ENCODE data around the gene GOLGA2.

The GOLGA2 gene

GRCh38 chr9:128304136-128304970, 28.5 kb upstream of the GOLGA2 start:
- DNase-seq (ENCODE audit: low read depth, low spot score) = no peak
- H3K4me3 ChIP-seq (ENCODE audit: insufficient read length, low read depth) = no peak overlapping the region
- no peak overlapping the region for H3K9ac ChIP-seq (ENCODE audit: insufficient read length, low read depth)
- no peaks in the 10 kb centered on the region for H3K9me3 ChIP-seq (ENCODE audit: insufficient read depth, low read length)
- TF ChIP-seq YY1 (IDR thresholded peaks at IDR 0.05; ENCODE audit: insufficient read depth, insufficient read length) (no peak), SUZ12 (IDR thresholded peaks at IDR 0.05; ENCODE audit: extremely low read depth, insufficient read depth, insufficient read length) (no peak), ZNF274 (IDR thresholded peaks at IDR 0.05; ENCODE audit: low read depth, low read length) (no peak)
- H3K4me1 ChIP-seq (ENCODE audit: insufficient read depth, insufficient read length) = peaks cover 8% of the 10 kb centered on the region
- H3K27me3 ChIP-seq (ENCODE audit: insufficient read depth, insufficient read length) = no peaks in the 10 kb centered on the region
- H3K36me3 ChIP-seq (ENCODE audit: insufficient read depth, insufficient read length, low read length) = peaks cover 20% of the 10 kb centered on the region

- TF ChIP-seq YY1 (IDR thresholded peaks at IDR 0.05; ENCODE audit: insufficient read depth, insufficient read length) = no peak
- TF ChIP-seq SUZ12 (IDR thresholded peaks at IDR 0.05; ENCODE audit: extremely low read depth, insufficient read depth, insufficient read length) = no peak
- no peak for TF ChIP-seq ZNF274 (IDR thresholded peaks at IDR 0.05; ENCODE audit: low read depth, low read length)
- Histone ChIP-seq H3K36me3 (ENCODE audit: insufficient read depth, insufficient read length, low read length) (no peaks in the 10 kb centered on the region), H3K4me1 (ENCODE audit: insufficient read depth, insufficient read length) (peaks cover 4% of the 10 kb centered on the region), H3K9me3 (ENCODE audit: insufficient read depth, low read length) (no peaks in the 10 kb centered on the region), H3K9ac (ENCODE audit: insufficient read length, low read depth) (no peak overlapping the region), H3K27me3 (ENCODE audit: insufficient read depth, insufficient read length) (no peaks in the 10 kb centered on the region), H3K4me3 (ENCODE audit: insufficient read length, low read depth) (no peak overlapping the region)
- no peak for DNase-seq (ENCODE audit: low read depth, low spot score)
Measured at GRCh38 chr9:128298535-128299482, 23.0 kb upstream of the GOLGA2 start.

- H3K4me1 ChIP-seq (ENCODE audit: insufficient read depth, insufficient read length) = peaks cover 4% of the 10 kb centered on the region
- H3K36me3 ChIP-seq (ENCODE audit: insufficient read depth, insufficient read length, low read length) = no peaks in the 10 kb centered on the region
- no peak for DNase-seq (ENCODE audit: low read depth, low spot score)
Measured at GRCh38 chr9:128297221-128297773, 21.5 kb upstream of the GOLGA2 start.

GRCh38 chr9:128296340-128297220, 20.8 kb upstream of the GOLGA2 start:
- Histone ChIP-seq H3K4me3 (ENCODE audit: insufficient read length, low read depth) (no peak overlapping the region), H3K9me3 (ENCODE audit: insufficient read depth, low read length) (no peaks in the 10 kb centered on the region), H3K36me3 (ENCODE audit: insufficient read depth, insufficient read length, low read length) (no peaks in the 10 kb centered on the region), H3K9ac (ENCODE audit: insufficient read length, low read depth) (peak overlapping the region; percentile 9), H3K4me1 (ENCODE audit: insufficient read depth, insufficient read length) (peaks cover 4% of the 10 kb centered on the region), H3K27me3 (ENCODE audit: insufficient read depth, insufficient read length) (no peaks in the 10 kb centered on the region)
- TF ChIP-seq ZNF274 (IDR thresholded peaks at IDR 0.05; ENCODE audit: low read depth, low read length) (no peak), YY1 (IDR thresholded peaks at IDR 0.05; ENCODE audit: insufficient read depth, insufficient read length) (no peak), SUZ12 (IDR thresholded peaks at IDR 0.05; ENCODE audit: extremely low read depth, insufficient read depth, insufficient read length) (no peak)
- DNase-seq (ENCODE audit: low read depth, low spot score) = no peak

More at GRCh38 chr9:128297221-128297773, 21.5 kb upstream of the GOLGA2 start:
- Histone ChIP-seq H3K4me3 (ENCODE audit: insufficient read length, low read depth) (no peak overlapping the region), H3K9me3 (ENCODE audit: insufficient read depth, low read length) (no peaks in the 10 kb centered on the region), H3K9ac (ENCODE audit: insufficient read length, low read depth) (no peak overlapping the region), H3K27me3 (ENCODE audit: insufficient read depth, insufficient read length) (no peaks in the 10 kb centered on the region)
- TF ChIP-seq SUZ12 (IDR thresholded peaks at IDR 0.05; ENCODE audit: extremely low read depth, insufficient read depth, insufficient read length) (no peak), YY1 (IDR thresholded peaks at IDR 0.05; ENCODE audit: insufficient read depth, insufficient read length) (no peak), ZNF274 (IDR thresholded peaks at IDR 0.05; ENCODE audit: low read depth, low read length) (no peak)

- H3K27me3 ChIP-seq (ENCODE audit: insufficient read depth, insufficient read length) = no peaks in the 10 kb centered on the region
- H3K4me3 ChIP-seq (ENCODE audit: insufficient read length, low read depth) = no peak overlapping the region
- peaks cover 4% of the 10 kb centered on the region for H3K4me1 ChIP-seq (ENCODE audit: insufficient read depth, insufficient read length)
- no peak overlapping the region for H3K9ac ChIP-seq (ENCODE audit: insufficient read length, low read depth)
- no peak for DNase-seq (ENCODE audit: low read depth, low spot score)
- peaks cover under 1% of the 10 kb centered on the region for H3K36me3 ChIP-seq (ENCODE audit: insufficient read depth, insufficient read length, low read length)
- no peaks in the 10 kb centered on the region for H3K9me3 ChIP-seq (ENCODE audit: insufficient read depth, low read length)
- no peak for TF ChIP-seq ZNF274 (IDR thresholded peaks at IDR 0.05; ENCODE audit: low read depth, low read length)
- TF ChIP-seq SUZ12 (IDR thresholded peaks at IDR 0.05; ENCODE audit: extremely low read depth, insufficient read depth, insufficient read length) = no peak
- TF ChIP-seq YY1 (IDR thresholded peaks at IDR 0.05; ENCODE audit: insufficient read depth, insufficient read length) = no peak
Measured at GRCh38 chr9:128294142-128294541, 18.3 kb upstream of the GOLGA2 start.

- H3K27me3 ChIP-seq (ENCODE audit: insufficient read depth, insufficient read length) = no peaks in the 10 kb centered on the region
- no peak for TF ChIP-seq SUZ12 (IDR thresholded peaks at IDR 0.05; ENCODE audit: extremely low read depth, insufficient read depth, insufficient read length)
- no peak for TF ChIP-seq YY1 (IDR thresholded peaks at IDR 0.05; ENCODE audit: insufficient read depth, insufficient read length)
- TF ChIP-seq ZNF274 (IDR thresholded peaks at IDR 0.05; ENCODE audit: low read depth, low read length) = no peak
Measured at GRCh38 chr9:128293091-128293490, 17.3 kb upstream of the GOLGA2 start.

More at GRCh38 chr9:128293091-128293490, 17.3 kb upstream of the GOLGA2 start:
- H3K4me1 ChIP-seq (ENCODE audit: insufficient read depth, insufficient read length) = peaks cover 4% of the 10 kb centered on the region
- H3K36me3 ChIP-seq (ENCODE audit: insufficient read depth, insufficient read length, low read length) = peaks cover 11% of the 10 kb centered on the region
- H3K4me3 ChIP-seq (ENCODE audit: insufficient read length, low read depth) = no peak overlapping the region
- no peaks in the 10 kb centered on the region for H3K9me3 ChIP-seq (ENCODE audit: insufficient read depth, low read length)
- H3K9ac ChIP-seq (ENCODE audit: insufficient read length, low read depth) = no peak overlapping the region
- DNase-seq (ENCODE audit: low read depth, low spot score) = no peak

Data from NT2/D1 (cell line).